ENCODE data around the gene CRACDL.

DNA sequence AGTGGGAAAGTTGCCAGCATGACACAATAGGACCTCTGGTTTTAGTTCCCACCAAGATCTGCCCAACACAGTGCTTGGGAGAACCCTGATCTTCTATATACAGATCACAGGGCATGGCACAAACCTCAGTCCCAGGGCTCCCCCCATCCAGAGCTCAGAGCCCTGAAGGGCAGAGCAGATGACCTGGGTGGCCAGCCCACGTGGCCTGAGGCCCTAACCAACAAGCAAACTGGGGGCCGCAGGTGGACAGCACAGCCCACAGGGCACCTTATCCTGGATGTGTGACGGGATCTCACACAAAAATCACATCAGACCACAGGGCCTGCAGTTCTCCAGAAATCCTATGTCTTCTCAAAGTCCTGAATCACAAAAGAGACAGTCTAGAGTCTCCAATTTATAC, 34.7 kb downstream of the CRACDL start:
- no peak for TF ChIP-seq POLR2A (IDR thresholded peaks at IDR 0.05)
- TF ChIP-seq, protein P1, sequence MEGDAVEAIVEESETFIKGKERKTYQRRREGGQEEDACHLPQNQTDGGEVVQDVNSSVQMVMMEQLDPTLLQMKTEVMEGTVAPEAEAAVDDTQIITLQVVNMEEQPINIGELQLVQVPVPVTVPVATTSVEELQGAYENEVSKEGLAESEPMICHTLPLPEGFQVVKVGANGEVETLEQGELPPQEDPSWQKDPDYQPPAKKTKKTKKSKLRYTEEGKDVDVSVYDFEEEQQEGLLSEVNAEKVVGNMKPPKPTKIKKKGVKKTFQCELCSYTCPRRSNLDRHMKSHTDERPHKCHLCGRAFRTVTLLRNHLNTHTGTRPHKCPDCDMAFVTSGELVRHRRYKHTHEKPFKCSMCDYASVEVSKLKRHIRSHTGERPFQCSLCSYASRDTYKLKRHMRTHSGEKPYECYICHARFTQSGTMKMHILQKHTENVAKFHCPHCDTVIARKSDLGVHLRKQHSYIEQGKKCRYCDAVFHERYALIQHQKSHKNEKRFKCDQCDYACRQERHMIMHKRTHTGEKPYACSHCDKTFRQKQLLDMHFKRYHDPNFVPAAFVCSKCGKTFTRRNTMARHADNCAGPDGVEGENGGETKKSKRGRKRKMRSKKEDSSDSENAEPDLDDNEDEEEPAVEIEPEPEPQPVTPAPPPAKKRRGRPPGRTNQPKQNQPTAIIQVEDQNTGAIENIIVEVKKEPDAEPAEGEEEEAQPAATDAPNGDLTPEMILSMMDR (IDR thresholded peaks at IDR 0.05) = no peak
- TF ChIP-seq POLR2AphosphoS5 (IDR thresholded peaks at IDR 0.05) = no peak

Measured in prostate gland (tissue), 2 donors.